HG03571 (cell line): ENCODE results near the gene AKR1C2.
"Not testable (repeated sequence)": the region's sequence is repeated elsewhere in the genome, so short reads cannot be mapped to it uniquely, and the experiment has no call there.

Experiments
- ATAC-seq: cut with Tn5 transposase; IDR thresholded peaks from one replicate; pipeline ENCODE4 v1.9.1; 2021; ENCODE audit not compliant: unreplicated experiment

Gene AKR1C2

DNA sequence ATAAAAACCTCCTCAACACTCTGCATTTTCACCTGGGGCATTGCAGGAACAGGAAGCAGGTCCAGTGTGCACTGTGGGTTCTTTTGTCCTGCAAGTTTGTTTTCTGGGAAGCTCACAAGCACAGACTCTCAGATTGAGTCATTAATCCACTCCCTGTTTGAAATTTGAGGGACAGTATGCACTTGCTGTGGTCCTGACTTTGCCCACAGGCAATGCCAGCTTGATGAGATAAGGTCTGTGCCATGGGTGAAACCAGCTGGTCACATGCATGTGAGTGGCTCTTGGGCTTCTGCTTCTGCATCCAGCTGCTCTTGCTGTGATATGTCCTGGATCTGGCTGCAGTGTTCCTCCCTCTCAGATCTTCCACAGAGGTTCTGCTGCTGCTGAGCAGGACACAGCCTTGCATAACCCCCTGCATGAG lies 21.8 kb upstream of the AKR1C2 start:
- not testable (repeated sequence) for ATAC-seq

DNA sequence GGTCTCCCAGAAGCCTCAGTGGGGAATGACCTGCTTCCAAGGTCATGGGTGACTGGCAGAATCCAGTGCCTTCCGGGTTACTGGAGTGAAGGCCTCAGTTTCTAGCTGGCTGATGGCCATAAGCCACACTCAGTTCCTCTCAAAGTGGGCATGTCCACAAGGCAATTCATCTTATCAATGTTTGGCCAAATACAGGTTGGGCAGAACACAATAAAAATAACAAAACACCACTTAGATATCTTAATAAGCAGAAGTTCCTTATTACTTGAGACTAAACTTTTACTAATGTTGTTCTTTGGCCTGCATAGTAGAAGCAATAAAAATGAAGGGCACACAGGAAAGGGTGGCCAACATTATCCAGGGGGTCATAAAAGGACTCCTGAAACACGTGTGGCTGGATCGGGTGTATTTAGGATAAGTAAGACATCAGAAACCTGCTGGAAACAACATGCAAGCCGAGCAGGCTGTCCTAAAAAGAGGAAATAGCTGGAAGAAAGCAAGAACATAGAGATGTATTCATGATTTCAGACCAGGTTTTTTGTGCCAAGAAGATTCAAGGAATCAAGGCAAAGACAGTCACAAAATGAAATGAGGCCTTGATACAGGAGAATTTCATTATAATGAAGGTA lies 19.6 kb upstream of the AKR1C2 start:
- ATAC-seq: no peak

DNA sequence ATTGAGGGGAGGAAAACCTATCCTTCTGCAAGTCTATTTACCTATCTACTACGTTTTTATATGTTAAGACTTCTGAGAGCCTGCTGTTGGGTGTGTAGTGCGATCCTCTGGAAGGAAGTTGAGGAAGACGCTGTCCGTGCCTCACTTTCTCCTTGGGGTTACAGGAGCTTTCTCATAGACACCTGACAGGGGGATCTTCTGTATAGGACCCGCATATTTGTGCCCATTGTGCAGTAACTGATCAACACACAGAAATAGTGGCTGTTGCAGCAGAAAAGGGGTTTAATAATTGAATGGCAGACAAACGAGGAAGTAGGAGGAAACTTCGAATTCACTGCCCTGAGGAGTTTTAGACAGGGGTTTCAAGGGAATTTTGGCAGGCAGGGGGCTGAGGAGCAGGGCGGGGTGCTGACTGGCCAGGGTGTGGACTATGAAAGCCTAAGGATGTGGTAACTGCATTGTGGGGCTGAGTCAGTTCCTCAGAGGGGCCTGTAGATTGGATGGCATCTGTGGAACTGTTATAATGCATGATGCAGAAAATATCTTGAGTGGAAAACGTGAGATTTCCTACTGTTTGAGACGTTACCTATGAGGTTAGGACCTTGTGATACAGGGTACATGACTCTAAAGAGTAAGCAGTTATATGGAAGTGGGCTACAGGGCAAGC lies 18.1 kb upstream of the AKR1C2 start:
- ATAC-seq: not testable (repeated sequence)

DNA sequence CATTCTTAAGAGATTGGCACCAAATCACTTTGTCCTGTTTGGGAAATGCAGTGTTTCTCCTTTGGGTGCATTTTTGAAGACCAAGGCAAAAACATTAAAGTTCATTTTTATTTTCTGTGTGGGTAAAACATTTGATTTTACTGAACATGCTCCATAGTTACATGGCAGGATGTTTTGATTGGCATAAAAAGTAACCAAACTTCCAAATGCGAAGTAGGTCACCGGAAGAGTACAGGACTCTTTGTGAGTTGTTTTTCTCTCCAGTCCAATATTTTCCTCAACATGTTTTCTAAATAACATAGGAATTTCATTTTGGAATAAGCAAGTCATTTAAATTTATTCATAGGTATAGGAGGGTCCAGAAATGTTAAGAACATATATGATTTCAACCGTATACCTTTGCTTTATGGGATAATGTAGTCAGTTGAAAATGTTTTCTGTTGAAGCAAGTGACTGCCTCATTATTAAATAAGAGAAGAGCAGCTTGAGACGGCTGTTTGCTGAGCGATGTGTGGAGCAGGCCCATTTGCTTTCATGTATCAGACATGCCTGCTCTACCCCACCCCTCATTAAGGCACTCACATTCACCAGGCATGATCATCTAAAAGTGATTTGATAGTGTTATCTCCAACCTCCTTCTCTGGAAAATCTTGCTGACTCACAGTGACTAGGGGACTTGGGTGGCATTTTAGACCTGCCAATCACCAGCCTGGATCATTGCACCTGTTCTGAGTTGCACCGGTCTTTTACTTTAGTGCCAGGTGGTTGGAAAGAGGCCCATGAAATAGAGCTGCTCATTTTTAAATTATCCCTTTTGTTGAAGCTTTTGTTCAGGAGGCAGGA lies 16.3 kb upstream of the AKR1C2 start:
- ATAC-seq: not testable (repeated sequence)

DNA sequence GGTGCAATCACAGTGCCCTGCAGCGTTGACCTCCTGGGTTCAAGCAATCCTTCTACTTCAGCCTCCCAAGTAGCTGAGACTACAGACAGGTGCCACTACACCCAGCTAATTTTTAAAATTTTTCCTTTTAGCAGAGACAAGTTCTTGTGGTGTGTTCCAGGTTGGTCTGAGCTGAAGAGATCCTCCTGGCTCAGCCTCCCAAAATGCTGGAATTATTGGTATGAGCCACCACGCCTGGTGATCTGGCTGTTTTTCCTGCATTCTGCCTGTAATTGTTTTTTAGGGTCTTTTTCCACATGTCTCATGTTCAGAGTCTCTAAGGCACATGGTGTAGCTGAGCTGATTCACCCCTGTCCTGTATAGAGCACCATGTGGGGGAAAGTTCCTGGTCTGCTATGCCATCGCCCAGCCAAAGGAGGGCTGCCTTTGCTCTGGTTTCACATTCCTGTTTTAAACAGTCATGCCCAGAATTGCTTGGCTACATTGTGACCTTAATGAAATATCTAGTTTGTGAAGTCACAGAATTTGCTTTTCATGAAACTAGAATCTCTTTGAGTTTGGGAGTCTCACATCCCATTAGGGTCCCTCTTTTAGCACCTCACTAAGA lies 15.1 kb upstream of the AKR1C2 start:
- ATAC-seq: not testable (repeated sequence)

DNA sequence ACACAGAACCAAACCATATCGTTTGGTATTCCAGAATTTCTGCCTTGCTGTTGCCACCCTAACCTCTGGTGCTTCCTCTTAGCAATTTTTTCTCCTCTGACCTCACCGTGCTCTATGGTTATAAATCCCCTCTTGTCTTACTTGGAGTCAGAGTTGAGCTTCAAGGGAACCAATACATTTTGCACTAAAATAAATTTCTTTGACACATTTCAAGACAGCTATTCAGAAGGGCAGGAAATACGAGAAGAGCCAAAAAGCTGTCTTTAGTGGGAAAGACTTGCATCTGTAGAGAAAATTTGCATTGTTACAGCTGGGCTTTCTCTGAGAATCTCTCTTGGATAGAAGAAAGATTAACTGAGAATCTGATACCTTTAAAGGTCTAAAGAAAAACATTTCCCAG lies 14.5 kb upstream of the AKR1C2 start:
- no peak for ATAC-seq

DNA sequence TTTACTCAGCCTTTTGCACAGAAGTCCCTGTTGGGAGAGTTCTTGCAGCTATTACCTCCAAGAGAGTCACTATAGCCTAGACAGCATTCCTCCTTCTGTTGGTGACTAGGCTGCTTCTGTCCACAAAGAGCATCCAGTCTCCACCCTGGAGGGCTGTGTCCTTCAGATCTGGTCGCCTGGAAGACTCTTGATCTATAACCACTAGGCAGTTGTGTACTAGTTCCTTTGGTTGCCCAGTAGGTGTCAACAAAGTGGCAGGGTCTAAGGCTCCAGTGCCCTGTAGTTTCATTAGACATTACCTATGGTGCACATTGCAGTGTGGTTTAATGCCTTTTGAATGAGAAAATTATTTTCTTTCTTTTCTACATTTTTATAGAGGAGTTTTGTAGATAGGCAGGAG lies 11.3 kb upstream of the AKR1C2 start:
- ATAC-seq: no peak

DNA sequence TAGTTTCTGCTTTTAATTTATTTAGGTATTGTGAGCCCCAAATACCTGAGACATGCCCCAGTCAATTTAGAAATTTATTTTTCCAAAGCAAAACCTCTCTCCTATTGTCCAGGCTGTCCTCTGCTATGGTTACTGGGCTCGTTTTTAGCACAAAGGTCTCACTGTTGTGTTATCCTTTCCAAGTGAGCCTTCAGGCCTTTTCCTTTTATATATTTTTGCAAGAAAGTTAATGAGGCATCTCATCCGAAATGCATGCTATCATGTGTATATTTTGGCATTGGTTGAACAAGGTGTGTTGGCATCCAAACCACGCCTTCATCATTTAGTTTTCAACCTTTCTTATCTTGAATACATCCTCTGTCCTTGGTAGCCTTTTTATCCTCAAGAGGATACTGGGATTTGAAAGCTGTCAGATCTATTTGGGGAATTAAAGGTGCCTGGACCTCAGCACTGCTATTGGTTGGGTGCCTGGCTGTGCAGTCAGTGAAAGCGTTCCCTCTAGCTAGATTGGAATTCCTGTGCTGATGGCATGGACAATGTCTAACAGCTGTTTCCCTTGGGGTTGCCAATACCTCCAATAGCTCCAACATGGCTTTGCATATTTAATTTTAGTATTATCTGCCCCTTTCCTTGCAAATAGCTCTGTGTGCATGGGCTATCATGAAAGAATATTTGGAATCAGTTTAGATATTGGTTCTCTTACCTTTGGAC lies 10.7 kb upstream of the AKR1C2 start:
- not testable (repeated sequence) for ATAC-seq

DNA sequence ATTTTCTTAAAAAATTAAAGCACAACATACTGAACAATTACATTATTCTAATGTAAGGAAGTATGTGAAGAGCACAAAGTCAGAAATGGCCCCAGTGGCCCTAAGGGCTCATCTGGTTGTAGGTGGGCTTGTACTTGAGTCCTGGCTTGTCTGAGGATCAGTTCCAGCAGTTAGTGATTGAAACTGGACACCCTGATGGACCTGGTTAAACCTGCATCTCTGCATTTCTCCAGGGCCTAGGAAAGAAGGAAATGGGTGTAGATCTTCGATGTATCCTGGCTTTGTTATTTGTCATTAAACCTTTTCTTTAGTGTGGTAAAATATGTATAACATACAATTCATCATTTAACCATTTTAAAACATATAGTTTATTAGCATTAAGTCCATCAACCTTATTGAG lies 9.7 kb upstream of the AKR1C2 start:
- no peak for ATAC-seq

DNA sequence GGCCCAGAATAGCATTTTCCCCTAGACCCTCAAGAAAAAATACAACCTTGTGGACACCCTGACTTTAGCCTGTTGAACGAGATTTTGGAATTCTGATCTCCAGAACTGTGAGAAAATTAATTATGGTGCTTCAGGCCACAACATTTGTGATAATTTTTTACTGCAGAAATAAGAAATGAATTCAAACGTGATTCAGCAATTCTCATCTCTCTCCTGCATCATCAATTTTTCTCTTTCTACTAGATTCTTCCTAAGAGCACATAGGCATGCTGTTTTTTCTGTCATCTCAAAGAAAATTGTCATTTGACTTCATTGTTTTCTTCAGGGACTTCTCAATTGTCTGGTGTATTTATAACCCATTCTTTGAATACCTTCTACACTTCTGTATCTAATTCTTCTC lies 8.9 kb upstream of the AKR1C2 start:
- ATAC-seq: no peak

DNA sequence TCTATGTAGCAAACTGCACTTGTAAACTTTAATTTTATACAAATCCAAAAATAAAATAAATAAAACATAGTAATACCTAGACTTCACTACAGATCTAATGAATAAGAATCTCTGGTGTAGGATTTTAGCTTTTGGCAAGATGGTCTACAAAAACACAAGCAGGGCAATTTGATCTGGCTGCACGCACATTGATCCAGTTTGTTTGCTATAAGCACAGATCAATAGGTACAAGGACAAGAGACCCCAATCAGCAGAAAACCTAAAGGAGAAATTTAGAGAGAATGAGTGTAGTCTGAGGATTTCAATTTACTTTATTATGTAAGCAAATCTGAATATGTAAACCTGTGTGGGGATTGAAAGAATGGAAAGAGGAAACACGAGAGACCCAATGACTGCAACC lies 7.7 kb upstream of the AKR1C2 start:
- ATAC-seq: not testable (repeated sequence)

DNA sequence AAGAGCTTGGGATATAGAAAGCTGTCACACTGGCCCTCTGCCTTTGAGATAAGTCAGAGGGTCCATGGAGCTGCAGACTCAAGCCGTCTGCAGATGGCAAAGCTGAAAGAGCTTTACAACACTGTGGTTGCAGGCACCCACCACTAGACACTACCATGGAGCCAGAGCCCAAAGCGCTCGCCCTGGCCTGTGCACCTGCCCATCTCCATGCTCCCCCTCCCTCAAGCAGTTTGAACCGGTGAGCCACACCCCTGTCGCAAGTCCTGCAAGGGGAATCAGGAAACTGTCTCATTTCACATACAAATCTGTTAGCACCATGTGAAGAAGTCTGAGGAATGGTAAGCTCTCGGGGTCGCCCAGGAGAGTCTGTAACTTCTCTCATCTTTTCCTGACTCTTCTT lies 6.4 kb upstream of the AKR1C2 start:
- ATAC-seq: not testable (repeated sequence)

DNA sequence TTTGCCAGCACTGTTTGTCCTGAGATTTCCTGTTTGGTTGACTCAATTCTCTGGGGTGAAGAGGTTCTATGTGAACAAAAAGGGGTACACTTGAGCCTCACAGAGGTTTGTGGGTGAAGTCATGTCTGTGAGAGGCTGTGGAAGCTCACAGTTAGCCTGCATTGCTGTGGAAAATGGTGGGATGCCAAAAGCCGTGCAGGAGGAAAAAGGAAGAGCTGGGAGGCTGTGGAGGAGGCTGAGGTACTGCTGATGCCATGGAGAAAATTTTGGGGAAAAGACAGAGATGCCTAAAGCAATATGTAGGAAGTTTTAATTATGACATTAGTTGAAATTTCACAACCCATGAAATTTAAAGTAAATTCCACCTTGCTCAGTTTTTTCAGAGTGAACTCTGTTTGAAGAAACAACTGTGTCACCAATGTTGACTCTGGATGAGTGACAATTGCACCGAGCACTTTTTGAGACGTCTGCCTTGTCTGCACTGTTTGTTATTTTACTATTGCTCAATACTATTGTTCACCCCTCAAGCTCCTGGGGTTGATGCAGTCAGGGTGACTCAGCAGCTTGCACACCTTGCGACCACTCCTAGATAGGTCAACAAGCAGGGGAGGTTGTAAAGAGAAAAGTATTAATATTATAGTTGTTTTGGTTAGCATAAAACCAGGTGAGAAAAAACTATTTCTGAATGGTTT lies 5.3 kb upstream of the AKR1C2 start:
- not testable (repeated sequence) for ATAC-seq

DNA sequence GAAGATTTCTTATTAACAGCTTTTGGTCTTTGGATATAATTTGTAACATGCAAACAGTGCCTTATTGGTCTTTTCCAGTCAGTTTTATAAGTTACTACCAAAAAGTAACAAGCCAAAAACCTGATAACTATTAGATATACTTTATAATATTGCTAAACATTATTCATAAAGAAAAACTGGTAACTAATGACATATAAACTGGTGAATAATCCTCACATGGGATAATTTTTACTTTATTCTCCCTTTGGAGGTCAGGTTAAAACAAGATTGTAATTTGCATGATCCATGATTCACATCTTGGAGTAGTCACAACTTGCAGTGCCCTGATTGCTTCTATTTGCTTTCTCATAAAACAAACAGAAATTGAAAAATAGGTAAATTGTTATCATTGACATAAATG lies 844 bp upstream of the AKR1C2 start:
- not testable (repeated sequence) for ATAC-seq

DNA sequence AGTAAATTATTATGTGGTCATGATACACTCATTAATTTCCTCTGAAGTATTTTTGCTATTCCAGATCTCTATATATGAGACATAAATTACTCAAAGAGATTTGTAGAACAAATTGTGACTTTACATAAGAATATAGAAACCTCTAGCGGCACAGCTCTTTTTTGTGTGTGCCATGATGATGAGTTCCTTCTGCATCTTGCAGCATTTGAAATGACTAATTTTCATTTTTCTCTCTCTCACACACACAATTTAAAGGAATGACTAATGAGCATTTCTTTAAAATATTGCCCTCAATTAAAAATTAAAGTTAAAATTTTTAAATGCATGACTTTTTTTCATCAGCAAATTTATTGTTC lies 351 bp upstream of the AKR1C2 start:
- not testable (repeated sequence) for ATAC-seq

DNA sequence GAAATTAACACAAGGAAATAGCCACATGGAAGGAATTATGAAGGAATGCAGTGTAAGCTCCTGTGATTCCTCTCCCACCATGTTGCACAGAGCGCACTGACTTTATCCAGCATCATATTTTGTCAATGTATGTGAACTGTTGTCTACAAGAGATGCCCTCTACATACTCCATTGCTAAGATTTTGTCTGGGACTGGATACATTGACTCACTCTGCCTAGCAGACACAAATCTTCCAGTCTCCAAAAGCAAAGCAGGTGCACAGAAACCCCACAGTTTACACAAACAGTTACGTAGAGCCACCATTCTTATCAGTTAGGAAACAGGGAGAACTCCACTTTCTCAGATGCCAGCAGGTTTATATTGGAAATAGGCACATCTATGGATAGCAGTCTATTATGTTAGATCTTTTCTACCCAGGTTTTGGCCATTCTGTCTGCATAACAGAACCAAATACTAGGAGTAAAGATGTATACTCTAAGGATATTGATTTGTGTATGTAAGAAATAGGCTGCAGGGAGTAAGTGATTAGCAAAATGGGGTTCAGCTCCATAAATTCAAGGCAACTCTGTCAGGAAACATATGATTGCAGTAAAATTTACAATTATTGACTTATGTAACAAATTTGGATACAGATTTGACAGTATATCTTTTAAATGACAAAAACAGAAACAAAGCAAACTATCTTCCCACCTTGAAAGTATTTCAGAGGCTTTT lies 1.5 kb downstream of the AKR1C2 start:
- ATAC-seq: no peak

DNA sequence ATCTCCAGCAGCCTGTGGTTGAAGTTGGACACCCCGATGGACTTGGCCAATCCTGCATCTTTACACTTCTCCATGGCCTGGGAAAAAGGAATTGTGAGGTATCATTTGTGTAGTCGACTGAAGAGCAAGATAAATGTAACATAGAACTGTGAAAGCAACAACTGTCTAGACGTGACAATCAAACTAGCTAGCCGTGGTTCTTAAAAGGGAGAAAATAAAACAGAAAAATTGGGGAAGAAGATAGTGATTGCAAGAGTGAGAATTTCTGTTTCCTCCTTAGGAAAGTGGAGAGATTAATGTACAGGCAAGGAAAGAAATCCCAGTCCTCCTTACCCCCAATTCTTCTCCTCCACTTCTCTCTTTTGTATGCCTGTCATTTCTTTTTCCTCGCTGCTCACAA lies 5.0 kb downstream of the AKR1C2 start:
- no peak for ATAC-seq

DNA sequence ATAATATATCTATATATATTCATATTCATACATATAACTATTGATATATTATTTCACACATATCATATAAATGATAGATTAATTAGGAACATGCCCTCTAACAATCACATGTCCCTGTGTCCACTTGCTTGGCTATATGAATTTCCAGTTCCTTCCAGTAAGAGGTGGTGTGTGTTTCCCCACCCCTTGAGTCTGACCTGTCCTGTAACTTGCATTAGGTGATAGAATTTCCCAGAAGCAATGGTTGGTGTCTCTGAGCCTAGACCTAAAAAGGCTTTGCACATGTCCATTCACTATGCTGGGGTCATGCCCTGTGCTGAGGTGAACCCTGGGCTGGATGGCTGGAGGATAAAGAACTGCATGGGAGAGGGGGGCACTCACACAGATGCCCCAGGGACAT lies 9.4 kb downstream of the AKR1C2 start:
- ATAC-seq: not testable (repeated sequence)

DNA sequence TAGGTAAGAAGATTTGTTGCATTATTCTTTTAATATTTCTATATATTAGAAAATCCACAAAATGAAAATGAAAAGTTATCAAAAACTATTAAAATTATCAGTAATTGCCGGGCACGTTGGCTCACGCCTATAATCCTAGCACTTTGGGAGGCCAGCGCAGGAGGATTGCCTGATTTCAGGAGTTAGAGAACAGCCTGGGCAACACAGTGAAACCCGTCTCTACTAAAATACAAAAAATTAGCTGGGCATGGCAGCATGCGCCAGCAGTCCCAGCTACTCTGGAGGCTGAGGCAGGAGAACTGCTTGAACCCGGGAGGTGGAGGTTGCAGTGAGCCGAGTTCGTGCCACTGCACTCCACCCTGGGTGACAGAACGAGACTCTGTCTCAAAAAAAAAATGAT lies 11.1 kb downstream of the AKR1C2 start:
- not testable (repeated sequence) for ATAC-seq

DNA sequence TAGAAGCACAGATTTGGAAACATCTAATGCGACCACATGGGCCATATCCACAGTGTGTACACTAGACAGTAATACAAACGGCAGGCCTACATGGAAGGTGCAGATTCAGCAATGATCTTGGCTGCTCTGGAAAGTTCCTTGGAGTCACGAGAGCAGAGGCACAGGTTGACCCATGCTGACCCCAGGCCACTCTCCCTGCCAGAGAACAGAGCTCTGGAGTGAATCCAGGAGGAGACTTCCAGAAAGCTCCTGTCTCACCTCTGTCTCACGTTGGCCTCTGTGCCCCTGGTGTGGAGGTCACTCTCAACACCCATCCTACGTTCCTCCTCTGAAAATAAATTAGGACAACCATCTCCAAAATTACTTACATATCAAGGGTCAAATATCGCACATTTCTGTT lies 12.2 kb downstream of the AKR1C2 start:
- ATAC-seq: not testable (repeated sequence)
